NCI-H345 treated with DMSO at 0.1 percent for 48 hours (cell line): ENCODE data around the gene ZFP3.
"Not testable (repeated sequence)": the region's sequence is repeated elsewhere in the genome, so short reads cannot be mapped to it uniquely, and the experiment has no call there.

Source experiments
- DNase-seq: peaks from one replicate; lab custom pipeline; 2025; ENCODE audit not compliant: unreplicated experiment; lab: John Stamatoyannopoulos, UW

The ZFP3 gene

DNA sequence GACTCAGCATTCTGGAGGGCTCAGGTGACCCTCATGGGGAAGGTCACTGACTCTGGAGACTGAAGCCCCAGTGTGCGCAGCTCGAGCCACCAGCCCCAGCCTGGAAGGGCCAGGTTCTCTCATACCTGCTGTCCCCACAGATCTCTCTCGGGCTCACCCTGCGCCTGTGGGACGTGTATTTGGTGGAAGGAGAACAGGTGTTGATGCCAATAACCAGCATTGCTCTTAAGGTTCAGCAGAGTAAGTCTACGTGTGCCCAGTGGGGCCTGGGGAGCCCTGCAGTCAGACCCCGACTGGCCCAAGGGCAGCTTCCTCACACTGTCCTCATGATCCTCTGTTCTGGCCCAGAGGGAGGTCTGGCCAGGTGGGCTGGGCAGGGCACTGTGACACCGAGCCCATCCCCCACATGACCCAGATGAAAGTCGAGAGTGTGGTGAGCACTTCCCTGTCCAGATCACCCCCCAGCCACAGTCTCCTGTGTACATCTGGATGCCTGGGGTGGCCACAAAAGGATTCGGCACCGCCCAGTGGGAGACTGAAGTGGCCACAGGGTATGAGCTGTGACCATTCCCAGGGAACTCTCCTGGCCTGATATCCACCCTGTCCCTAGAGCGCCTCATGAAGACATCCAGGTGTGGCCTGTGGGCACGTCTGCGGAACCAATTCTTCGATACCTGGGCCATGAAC is 59.4 kb downstream of the ZFP3 start:
- DNase-seq: not testable (repeated sequence)

DNA sequence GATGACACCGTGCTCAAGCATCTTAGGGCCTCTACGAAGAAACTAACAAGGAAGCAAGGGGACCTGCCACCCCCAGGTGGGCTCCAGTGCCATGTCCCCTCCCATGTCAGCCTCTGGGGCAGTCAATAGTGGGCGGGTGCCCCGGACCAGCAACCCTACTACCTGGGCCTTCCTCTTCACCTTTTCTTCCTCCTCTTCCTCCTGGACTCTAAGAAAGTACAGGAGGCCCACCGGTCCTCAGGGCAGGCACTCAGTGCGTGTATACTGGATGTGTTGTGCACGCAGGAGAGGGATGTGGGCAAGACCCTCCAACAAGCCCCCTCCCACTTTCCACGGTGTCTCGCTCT is 59.9 kb downstream of the ZFP3 start:
- DNase-seq: not testable (repeated sequence)

DNA sequence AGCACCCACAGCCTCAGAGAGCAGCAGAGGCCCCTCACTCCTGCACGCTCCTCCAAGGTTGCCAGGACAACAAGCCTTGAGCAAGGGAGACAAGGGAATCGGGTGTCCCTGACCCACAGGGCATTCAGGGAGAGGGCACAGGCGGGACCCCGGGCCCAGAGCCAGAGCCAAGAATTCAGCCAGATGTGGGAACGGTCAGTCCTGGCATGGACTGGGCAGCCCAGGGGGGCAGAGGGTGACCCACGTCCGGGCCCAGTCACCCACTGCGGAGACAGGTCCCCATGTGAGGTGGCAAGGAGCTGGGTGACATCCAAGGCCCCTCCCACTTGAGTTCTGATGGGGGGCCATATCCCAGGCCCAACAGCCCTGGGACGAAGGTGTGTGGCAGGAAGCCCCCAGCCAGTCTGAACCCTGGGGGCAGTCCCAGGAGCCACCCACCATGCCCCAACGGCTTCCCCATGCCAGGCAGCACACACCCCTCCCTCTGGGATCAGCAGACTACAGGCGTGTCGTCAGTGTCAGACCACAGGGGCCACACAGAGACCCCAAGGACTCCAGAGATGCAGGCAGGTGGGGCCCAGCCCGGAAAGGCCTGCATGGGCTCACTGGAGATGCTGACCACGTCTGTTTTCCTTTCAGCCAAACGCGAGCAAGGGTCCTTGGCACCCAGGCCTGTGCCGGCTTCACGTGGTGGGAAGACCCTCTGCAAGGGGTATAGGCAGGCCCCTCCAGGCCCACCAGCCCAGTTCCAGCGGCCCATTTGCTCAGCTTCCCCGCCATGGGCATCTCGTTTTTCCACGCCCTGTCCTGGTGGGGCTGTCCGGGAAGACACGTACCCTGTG is 60.6 kb downstream of the ZFP3 start:
- no peak for DNase-seq

DNA sequence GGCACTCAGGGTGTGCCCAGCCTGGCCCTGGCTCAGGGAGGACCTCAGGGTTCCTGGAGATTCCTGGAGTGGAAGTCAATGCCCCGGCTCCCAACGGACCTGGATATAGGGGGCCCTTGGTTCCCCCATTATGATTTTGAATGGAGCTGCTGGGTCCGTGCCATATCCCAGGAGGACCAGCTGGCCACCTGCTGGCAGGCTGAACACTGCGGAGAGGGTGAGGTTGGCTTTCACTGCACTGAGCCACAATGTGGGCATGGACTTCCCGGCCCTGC is 61.1 kb downstream of the ZFP3 start:
- no peak for DNase-seq

DNA sequence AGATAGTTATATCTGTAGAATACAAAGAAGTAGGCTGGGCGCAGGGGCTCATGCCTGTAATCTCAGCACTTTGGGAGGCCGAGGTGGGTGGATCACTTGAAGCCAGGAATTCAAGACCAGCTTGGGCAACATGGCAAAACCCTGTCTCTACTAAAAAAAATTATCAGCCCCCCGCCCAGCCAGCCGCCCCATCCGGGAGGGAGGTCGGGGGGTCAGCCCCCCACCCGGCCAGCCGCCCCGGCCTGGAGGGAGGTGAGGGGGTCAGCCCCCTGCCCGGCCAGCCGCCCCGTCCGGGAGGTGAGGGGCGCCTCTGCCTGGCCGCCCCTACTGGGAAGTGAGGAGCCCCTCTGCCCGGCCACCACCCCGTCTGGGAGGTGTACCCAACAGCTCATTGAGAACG is 64.6 kb downstream of the ZFP3 start:
- not testable (repeated sequence) for DNase-seq
